Stimulated activated CD8-positive, alpha-beta memory T cell treated with anti-CD3 and anti-CD28 coated beads, Interleukin-12 subunit alpha, Interleukin-12 subunit beta, amount 100 ng/mL, for 1 hour (primary cell): ENCODE results near the gene ATL2.

ENCODE experiments used
- DNase-seq: peaks from one replicate; pipeline ENCODE4 v3.0.0-alpha.2; 2020; ENCODE audit warnings: low read depth

The ATL2 gene

GRCh38 chr2:38248707-38249106 is 128.4 kb downstream of the ATL2 start:
- no peak for DNase-seq

DNA sequence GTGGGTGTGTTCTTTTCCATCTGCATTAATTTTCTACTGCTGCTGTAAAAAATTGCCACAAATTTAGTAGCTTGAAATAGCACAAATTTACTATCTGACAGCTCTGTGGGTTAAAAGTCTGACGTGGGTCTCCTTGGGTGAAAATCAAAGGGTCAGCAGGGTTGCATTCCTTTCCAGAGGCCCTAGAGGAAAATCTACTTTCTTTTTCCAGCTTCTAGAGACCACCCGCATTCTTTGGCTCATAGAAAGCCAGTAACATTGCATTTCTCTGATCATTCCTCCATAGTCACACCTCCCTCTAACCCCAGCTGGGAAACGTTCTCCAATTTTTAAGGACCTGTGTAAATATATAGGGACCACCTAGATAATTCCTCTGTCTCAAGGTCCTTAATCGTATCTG is 128.8 kb downstream of the ATL2 start:
- no peak for DNase-seq

DNA sequence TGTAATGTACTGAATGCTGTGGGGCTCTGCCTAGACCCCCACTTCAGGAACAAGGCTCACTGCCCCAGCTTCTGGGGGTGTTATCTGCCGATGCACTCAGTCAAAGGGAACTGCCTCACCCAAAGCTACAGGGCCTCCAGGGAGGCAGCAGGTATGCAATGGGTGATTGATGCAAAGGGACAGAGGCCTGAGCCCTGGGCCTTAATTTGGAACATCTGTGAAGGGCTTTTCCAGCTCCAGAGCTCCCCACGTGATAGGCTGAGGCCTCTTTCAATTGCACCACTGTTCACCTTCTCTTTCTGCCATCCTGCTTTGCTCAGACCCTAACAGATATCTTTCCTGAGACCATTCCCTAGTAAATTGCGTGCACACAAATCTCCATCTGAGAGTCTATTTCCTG is 131.0 kb downstream of the ATL2 start:
- DNase-seq = no peak

DNA sequence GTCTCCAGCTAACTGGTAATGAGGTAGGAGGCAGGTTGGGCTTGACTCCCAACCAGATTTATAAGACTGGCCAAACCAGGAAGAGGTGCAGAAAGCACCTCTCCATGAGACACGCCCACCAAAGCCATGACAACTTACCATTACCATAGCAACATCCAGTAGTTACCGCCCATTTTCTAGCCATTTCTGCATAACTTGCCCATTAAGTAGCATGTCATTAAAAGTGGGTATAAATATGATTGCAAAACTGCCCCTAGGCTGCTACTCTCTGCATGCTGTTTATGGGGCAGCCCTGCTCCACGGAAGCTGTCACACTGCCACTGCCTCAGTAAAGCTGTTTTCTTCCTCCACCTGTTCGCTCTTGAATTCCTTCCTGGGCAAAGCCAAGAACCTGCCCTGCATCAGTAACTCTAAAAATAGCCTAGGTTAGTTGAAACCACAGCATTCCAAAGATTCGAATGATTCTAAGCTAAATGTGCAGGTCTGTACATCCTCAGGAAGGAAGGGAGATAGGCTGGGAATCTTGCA is 131.9 kb downstream of the ATL2 start:
- DNase-seq = no peak

GRCh38 chr2:38244301-38244700 is 132.8 kb downstream of the ATL2 start:
- no peak for DNase-seq
